ENCODE measurements around the gene ITGB3.

DNA sequence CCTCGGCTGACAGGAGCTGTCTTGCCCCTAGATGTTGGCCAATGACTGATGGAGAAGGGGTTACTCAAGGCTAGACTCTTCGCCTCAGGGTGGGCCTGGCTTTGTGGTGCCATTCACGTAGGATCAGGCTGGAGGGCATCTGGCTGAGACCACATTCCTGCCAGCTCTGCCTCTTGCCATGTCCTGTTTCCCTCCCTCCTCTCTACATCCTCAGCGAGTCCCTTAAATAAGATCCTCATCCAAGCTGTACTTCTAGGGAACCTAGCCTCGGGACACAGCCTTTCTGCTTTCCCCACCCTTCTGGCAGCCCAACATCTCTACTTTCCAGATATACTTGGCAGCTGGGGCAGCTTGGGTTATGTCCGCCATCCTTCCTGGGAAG is 42.2 kb downstream of the ITGB3 start:
- TF ChIP-seq, protein P1, sequence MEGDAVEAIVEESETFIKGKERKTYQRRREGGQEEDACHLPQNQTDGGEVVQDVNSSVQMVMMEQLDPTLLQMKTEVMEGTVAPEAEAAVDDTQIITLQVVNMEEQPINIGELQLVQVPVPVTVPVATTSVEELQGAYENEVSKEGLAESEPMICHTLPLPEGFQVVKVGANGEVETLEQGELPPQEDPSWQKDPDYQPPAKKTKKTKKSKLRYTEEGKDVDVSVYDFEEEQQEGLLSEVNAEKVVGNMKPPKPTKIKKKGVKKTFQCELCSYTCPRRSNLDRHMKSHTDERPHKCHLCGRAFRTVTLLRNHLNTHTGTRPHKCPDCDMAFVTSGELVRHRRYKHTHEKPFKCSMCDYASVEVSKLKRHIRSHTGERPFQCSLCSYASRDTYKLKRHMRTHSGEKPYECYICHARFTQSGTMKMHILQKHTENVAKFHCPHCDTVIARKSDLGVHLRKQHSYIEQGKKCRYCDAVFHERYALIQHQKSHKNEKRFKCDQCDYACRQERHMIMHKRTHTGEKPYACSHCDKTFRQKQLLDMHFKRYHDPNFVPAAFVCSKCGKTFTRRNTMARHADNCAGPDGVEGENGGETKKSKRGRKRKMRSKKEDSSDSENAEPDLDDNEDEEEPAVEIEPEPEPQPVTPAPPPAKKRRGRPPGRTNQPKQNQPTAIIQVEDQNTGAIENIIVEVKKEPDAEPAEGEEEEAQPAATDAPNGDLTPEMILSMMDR (IDR thresholded peaks at IDR 0.05): no peak
- TF ChIP-seq POLR2A (IDR thresholded peaks at IDR 0.05) (no peak), POLR2AphosphoS5 (IDR thresholded peaks at IDR 0.05) (no peak), EP300 (IDR thresholded peaks at IDR 0.05) (no peak)

Data from sigmoid colon (tissue), 4 donors.